K562 (cell line): ENCODE measurements around the gene BANP. TPM values are rescaled to one million over a fixed set of nuclear protein-coding genes. Genes with fewer than 3 reads are reported as not detected.

ENCODE experiments used
- BHLHE40 ChIP-seq: IDR thresholded peaks from 2 replicates; pipeline ENCODE4 v1.6.1; 2011; ENCODE audit warnings: low read length, improper control_type of control experiment
- BRCA1 ChIP-seq, 2 experiments: fragments of 450-650 bp in 1 of 2; sonication (generic) in 1 of 2; formaldehyde crosslinking in 1 of 2; IDR thresholded peaks; 2 replicates each; pipeline versions ENCODE4 v1.5.0 to v1.6.1; 2017 to 2020; ENCODE audit warnings: mild to moderate bottlenecking in 1 of 2, missing genetic modification reagents in 1 of 2
- C11orf30 ChIP-seq: fragments of 450-650 bp; IDR thresholded peaks from 2 replicates; pipeline ENCODE4 v1.6.1; 2016; ENCODE audit warnings: low read depth, mild to moderate bottlenecking
- FOXK2 ChIP-seq, 2 experiments: fragments of 450-650 bp; IDR thresholded peaks in 1 of 2; conservative IDR thresholded peaks in 1 of 2; 2 replicates each; pipeline ENCODE4 v1.6.1; 2016; ENCODE audit warnings: low read depth in 2 of 2, mild to moderate bottlenecking in 1 of 2
- HCFC1 ChIP-seq: IDR thresholded peaks from 2 replicates; pipeline ENCODE4 v1.6.1; 2012; ENCODE audit warnings: low read depth, low read length, improper control_type of control experiment
- LARP7 ChIP-seq: fragments of 450-650 bp; IDR thresholded peaks from 2 replicates; pipeline ENCODE4 v1.6.1; 2016
- MAZ ChIP-seq, 2 experiments: fragments of 450-650 bp in 1 of 2; sonication (generic) in 1 of 2; formaldehyde crosslinking; IDR thresholded peaks in 1 of 2; conservative IDR thresholded peaks in 1 of 2; 2 replicates each; pipeline versions ENCODE4 v1.4.0 to v1.5.0; 2020; ENCODE audit warnings: mild to moderate bottlenecking in 1 of 2, missing genetic modification reagents in 1 of 2
- MCM3 ChIP-seq: fragments of 450-650 bp; IDR thresholded peaks from 2 replicates; pipeline ENCODE4 v1.6.1; 2016
- NFXL1 ChIP-seq: fragments of 450-650 bp; formaldehyde crosslinking; IDR thresholded peaks from 2 replicates; pipeline ENCODE4 v1.4.0; 2021; ENCODE audit warnings: mild to moderate bottlenecking
- NR3C1 ChIP-seq: sonication (generic); formaldehyde crosslinking; IDR thresholded peaks from 2 replicates; pipeline ENCODE4 v1.8.1; 2022; ENCODE audit warnings: missing genetic modification reagents
- PHF21A ChIP-seq: fragments of 450-650 bp; IDR thresholded peaks from 2 replicates; pipeline ENCODE4 v1.6.1; 2017; ENCODE audit warnings: low read depth, borderline replicate concordance
- XRCC4 ChIP-seq: IDR thresholded peaks from one replicate; pipeline ENCODE4 v1.6.1; 2011; ENCODE audit not compliant: insufficient read depth, insufficient read length; ENCODE audit errors: extremely low read depth
- ZBTB7A ChIP-seq: IDR thresholded peaks from 2 replicates; pipeline ENCODE4 v1.6.1; 2011; ENCODE audit warnings: low read depth, mild to moderate bottlenecking, low read length, moderate library complexity, borderline replicate concordance; ENCODE audit not compliant: control insufficient read depth
- ZNF184 ChIP-seq: sonication (generic); formaldehyde crosslinking; IDR thresholded peaks from 2 replicates; pipeline ENCODE4 v1.5.0; 2020; ENCODE audit warnings: missing genetic modification reagents
- ZNF282 ChIP-seq: sonication (generic); formaldehyde crosslinking; IDR thresholded peaks from 2 replicates; pipeline ENCODE4 v1.8.1; 2023; ENCODE audit warnings: missing genetic modification reagents
- ZNF445 ChIP-seq: fragments of 250-450 bp; sonication (Bioruptor Pico); IDR thresholded peaks from 2 replicates; pipeline ENCODE4 v1.4.0; 2020; ENCODE audit warnings: low read depth, mild to moderate bottlenecking, moderate library complexity
- ZNF764 ChIP-seq: fragments of 250-450 bp; sonication (Bioruptor Pico); IDR thresholded peaks from 2 replicates; pipeline ENCODE4 v1.4.0; 2020; ENCODE audit warnings: low read depth, mild to moderate bottlenecking, moderate library complexity
- ZSCAN32 ChIP-seq: fragments of 450-650 bp; formaldehyde crosslinking; IDR thresholded peaks from 2 replicates; pipeline ENCODE4 v1.4.0; 2020; ENCODE audit warnings: mild to moderate bottlenecking, moderate library complexity
- polyA plus RNA-seq, 8 experiments: library from polyadenylated mRNA; depleted of rRNA in 4 of 8; stranded (reverse) in 5 of 8; unstranded in 3 of 8; fragments of >200 nt; fragmentation: Nextera tagmentation in 2 of 8; fragmentation: Illumina TruSeq in 1 of 8; extraction: Ambion mirVana in 2 of 8; extraction: Trizol in 1 of 8; gene quantifications; 2 replicates each; pipeline versions ENCODE4 v1.2.1 to v1.2.3, GENCODE V29; 2011 to 2014; ENCODE audit warnings: inconsistent platforms in 1 of 8, missing spikeins in 1 of 8
- total RNA-seq, 7 experiments: library from RNA; depleted of rRNA in 6 of 7; stranded (reverse); fragments of >200 nt in 6 of 7; fragmentation: Illumina TruSeq in 2 of 7; extraction: Trizol in 2 of 7; gene quantifications; 2 replicates each; pipeline versions ENCODE4 v1.2.1 to v1.2.3, GENCODE V29; 2011 to 2021; ENCODE audit warnings: low replicate concordance in 1 of 7
- TF ChIP-seq, protein P1 (sequence below): sonication (generic); formaldehyde crosslinking; IDR thresholded peaks from 2 replicates; pipeline ENCODE4 v1.8.0; 2022; ENCODE audit warnings: missing genetic modification reagents, mild to moderate bottlenecking, borderline replicate concordance
- TF ChIP-seq, protein P2 (sequence below): fragments of 450-650 bp; IDR thresholded peaks from 2 replicates; pipeline ENCODE4 v1.7.0; 2016; ENCODE audit warnings: borderline replicate concordance
- TF ChIP-seq, protein P3 (sequence below): fragments of 250-450 bp; sonication (Bioruptor Pico); IDR thresholded peaks from 2 replicates; pipeline ENCODE4 v1.5.0; 2020; ENCODE audit warnings: mild to moderate bottlenecking, borderline replicate concordance
- TF ChIP-seq, protein P4 (sequence below): sonication (generic); formaldehyde crosslinking; IDR thresholded peaks from 2 replicates; pipeline ENCODE4 v1.9.0; 2022; ENCODE audit warnings: mild to moderate bottlenecking, missing genetic modification reagents
- TF ChIP-seq, protein P5 (sequence below), 2 experiments: fragments of 200-800 bp in 1 of 2; sonication (Bioruptor generic) in 1 of 2; sonication (generic) in 1 of 2; formaldehyde crosslinking in 1 of 2; IDR thresholded peaks in 1 of 2; conservative IDR thresholded peaks in 1 of 2; 2 replicates each; pipeline versions ENCODE4 v1.5.0 to v1.6.1; 2016 to 2020; ENCODE audit warnings: missing compliant biosample characterization in 1 of 2, missing genetic modification characterization in 1 of 2, missing genetic modification reagents in 1 of 2

BANP gene
- total and polyA plus RNA-seq, 9 of the 15 experiments (the other 6 are each of a cell fraction or from before 2014, with no cell fraction given): 4.6 to 22.1 (median 15.6) TPM

DNA sequence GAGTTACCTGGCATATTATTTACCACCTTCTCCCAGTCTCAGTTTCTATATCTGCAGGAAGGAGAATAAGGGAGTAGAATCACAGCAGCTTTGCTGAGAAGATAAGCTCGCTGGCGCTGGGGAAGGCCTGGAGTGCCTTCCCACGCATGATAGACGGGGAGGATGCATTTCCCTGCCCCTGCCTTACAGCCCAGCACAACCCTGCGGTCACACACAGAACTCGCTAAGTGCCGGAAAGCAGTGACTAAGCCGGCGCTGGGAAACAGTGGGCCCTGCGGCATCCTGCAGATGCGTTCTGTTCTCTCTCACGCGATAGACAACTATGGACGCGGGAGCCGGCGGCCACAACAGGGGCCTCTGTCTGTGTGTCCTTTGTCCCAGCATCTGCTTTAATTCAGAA, 19.7 kb upstream of the BANP start (continued):
- no peak for TF ChIP-seq C11orf30
- TF ChIP-seq ZBTB7A: no peak; the same call in 1 of the 2 replicates
- TF ChIP-seq ZNF282 (CRISPR knock-in tag): no peak
- peak; percentile 73 for TF ChIP-seq BHLHE40
- TF ChIP-seq, protein P1, sequence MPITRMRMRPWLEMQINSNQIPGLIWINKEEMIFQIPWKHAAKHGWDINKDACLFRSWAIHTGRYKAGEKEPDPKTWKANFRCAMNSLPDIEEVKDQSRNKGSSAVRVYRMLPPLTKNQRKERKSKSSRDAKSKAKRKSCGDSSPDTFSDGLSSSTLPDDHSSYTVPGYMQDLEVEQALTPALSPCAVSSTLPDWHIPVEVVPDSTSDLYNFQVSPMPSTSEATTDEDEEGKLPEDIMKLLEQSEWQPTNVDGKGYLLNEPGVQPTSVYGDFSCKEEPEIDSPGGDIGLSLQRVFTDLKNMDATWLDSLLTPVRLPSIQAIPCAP (CRISPR knock-in tag): no peak
- no peak for TF ChIP-seq FOXK2 (conservative IDR thresholded peaks at IDR 0.05 in 1 of 2, IDR thresholded peaks at IDR 0.05 in 1 of 2; ENCODE audit: low read depth in 2 of 2)
- no peak for TF ChIP-seq NFXL1 (CRISPR knock-in tag)
- TF ChIP-seq BRCA1 (IDR thresholded peaks at IDR 0.05): no peak
- no peak for TF ChIP-seq BRCA1 (CRISPR knock-in tag; IDR thresholded peaks at IDR 0.05)
- TF ChIP-seq MCM3: no peak
- no peak for TF ChIP-seq ZNF764 (CRISPR knock-in tag)
- no peak for TF ChIP-seq LARP7
- TF ChIP-seq NR3C1 (CRISPR knock-in tag): no peak
- TF ChIP-seq MAZ (CRISPR knock-in tag; conservative IDR thresholded peaks at IDR 0.05 in 1 of 2, IDR thresholded peaks at IDR 0.05 in 1 of 2): no peak; a peak in 1 of 4 replicates
- TF ChIP-seq HCFC1: no peak
- no peak for TF ChIP-seq ZSCAN32 (CRISPR knock-in tag)
- TF ChIP-seq, protein P2, sequence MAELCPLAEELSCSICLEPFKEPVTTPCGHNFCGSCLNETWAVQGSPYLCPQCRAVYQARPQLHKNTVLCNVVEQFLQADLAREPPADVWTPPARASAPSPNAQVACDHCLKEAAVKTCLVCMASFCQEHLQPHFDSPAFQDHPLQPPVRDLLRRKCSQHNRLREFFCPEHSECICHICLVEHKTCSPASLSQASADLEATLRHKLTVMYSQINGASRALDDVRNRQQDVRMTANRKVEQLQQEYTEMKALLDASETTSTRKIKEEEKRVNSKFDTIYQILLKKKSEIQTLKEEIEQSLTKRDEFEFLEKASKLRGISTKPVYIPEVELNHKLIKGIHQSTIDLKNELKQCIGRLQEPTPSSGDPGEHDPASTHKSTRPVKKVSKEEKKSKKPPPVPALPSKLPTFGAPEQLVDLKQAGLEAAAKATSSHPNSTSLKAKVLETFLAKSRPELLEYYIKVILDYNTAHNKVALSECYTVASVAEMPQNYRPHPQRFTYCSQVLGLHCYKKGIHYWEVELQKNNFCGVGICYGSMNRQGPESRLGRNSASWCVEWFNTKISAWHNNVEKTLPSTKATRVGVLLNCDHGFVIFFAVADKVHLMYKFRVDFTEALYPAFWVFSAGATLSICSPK: no peak
- TF ChIP-seq, protein P3, sequence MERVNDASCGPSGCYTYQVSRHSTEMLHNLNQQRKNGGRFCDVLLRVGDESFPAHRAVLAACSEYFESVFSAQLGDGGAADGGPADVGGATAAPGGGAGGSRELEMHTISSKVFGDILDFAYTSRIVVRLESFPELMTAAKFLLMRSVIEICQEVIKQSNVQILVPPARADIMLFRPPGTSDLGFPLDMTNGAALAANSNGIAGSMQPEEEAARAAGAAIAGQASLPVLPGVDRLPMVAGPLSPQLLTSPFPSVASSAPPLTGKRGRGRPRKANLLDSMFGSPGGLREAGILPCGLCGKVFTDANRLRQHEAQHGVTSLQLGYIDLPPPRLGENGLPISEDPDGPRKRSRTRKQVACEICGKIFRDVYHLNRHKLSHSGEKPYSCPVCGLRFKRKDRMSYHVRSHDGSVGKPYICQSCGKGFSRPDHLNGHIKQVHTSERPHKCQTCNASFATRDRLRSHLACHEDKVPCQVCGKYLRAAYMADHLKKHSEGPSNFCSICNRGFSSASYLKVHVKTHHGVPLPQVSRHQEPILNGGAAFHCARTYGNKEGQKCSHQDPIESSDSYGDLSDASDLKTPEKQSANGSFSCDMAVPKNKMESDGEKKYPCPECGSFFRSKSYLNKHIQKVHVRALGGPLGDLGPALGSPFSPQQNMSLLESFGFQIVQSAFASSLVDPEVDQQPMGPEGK: no peak
- TF ChIP-seq PHF21A: peak; percentile 58; the same call in 1 of the 2 replicates
- TF ChIP-seq, protein P4, sequence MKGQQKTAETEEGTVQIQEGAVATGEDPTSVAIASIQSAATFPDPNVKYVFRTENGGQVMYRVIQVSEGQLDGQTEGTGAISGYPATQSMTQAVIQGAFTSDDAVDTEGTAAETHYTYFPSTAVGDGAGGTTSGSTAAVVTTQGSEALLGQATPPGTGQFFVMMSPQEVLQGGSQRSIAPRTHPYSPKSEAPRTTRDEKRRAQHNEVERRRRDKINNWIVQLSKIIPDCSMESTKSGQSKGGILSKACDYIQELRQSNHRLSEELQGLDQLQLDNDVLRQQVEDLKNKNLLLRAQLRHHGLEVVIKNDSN (CRISPR knock-in tag): no peak
- no peak for TF ChIP-seq ZNF184 (CRISPR knock-in tag)
- TF ChIP-seq, protein P5, sequence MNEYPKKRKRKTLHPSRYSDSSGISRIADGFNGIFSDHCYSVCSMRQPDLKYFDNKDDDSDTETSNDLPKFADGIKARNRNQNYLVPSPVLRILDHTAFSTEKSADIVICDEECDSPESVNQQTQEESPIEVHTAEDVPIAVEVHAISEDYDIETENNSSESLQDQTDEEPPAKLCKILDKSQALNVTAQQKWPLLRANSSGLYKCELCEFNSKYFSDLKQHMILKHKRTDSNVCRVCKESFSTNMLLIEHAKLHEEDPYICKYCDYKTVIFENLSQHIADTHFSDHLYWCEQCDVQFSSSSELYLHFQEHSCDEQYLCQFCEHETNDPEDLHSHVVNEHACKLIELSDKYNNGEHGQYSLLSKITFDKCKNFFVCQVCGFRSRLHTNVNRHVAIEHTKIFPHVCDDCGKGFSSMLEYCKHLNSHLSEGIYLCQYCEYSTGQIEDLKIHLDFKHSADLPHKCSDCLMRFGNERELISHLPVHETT (CRISPR knock-in tag; conservative IDR thresholded peaks at IDR 0.05 in 1 of 2, IDR thresholded peaks at IDR 0.05 in 1 of 2): no peak
- TF ChIP-seq XRCC4: no peak
- no peak for TF ChIP-seq ZNF445
